ENCODE data around the gene NKX1-1.

NKX1-1 gene

GRCh38 chr4:1385373-1386340 lies 20.6 kb downstream of the NKX1-1 start:
- FAIRE-seq, result no peak
- DNase-seq (ENCODE audit: insufficient read length, low spot score), result no peak
- no peak for TF ChIP-seq CTCF (IDR thresholded peaks at IDR 0.05; ENCODE audit: insufficient read depth, missing control alignments)

- DNase-seq (ENCODE audit: insufficient read length, low spot score), result no peak
- TF ChIP-seq CTCF (IDR thresholded peaks at IDR 0.05; ENCODE audit: insufficient read depth, missing control alignments), result no peak
- FAIRE-seq, result no peak
These were observed 21.4 kb downstream of the NKX1-1 start for GRCh38 chr4:1384675-1385372.

- TF ChIP-seq CTCF (IDR thresholded peaks at IDR 0.05; ENCODE audit: insufficient read depth, missing control alignments), result no peak
- FAIRE-seq (no peak), DNase-seq (ENCODE audit: insufficient read length, low spot score) (no peak)
These were observed 22.3 kb downstream of the NKX1-1 start for GRCh38 chr4:1383728-1384591.

DNA sequence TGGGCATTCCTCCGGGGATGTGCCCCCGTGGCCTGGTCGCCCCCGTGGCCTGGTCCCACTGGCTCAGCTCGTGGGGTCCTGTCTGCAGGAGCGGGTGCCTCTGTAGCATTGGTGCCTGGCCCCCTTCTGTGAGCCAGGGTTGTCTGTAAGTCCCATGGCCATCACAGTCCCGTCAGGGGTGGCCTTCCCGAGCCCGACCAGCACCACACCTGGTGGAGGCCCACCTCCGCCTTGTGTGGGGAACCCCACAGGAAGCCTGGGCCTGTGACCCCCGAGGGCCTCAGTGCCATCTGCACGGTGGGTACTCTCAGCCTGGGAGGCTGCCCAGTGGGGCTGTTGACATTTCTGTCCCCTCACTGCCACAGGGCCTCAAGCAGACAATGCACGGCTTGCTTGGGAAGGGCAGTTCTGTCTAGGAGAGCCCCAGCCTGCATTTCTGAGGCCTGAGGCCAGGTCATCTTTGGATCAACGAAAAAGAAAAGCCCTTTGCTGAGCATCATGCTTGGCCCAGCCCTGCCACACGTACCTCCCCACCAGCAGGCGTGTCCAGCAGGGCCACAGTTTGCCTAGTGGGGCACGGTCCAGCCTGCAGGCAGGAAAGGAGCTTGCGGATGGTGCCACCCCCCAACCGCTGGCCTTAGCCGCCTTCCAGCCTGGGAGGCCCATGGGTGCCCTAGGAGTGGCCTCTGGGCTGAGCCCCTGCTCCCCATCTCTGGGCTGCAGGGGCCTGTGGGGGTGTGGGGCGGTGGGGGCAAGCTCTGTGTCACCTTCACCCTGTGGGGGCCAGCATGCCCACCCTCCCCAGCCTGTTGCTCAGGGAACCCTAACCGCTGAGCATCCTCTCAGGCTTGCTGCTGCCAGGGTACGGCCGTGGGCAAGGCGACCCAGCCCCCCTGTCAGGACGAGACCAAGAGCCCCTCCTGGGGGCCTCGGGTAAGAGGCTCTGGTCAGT lies 23.2 kb downstream of the NKX1-1 start:
- FAIRE-seq, result no peak
- TF ChIP-seq CTCF (IDR thresholded peaks at IDR 0.05; ENCODE audit: insufficient read depth, missing control alignments), result no peak
- DNase-seq (ENCODE audit: insufficient read length, low spot score), result no peak

GRCh38 chr4:1381944-1382541 lies 24.2 kb downstream of the NKX1-1 start:
- TF ChIP-seq CTCF (IDR thresholded peaks at IDR 0.05; ENCODE audit: insufficient read depth, missing control alignments), result no peak
- DNase-seq (ENCODE audit: insufficient read length, low spot score), result no peak

DNA sequence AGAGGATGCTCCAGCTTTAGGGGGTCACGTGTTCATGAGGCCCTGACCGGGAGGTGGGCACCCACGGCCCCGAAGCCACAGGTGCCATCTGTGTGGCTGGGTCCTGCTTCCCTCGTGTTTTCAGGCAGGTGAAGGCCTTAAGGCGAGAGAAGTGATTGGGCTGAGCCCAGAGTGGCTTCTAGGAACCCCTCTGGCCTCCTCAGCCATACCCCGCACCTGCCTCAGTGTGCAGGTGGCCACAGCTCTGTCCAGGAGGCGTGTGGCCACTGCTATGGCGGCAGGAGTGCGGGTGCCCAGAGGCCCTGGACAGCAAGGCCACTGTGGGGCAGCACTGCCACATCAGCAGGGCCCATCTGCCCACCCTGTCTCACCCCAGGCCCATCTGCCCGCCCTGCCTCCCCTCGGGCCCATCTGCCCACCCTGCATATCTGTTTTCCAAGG lies 25.0 kb downstream of the NKX1-1 start:
- no peak for TF ChIP-seq CTCF (IDR thresholded peaks at IDR 0.05; ENCODE audit: insufficient read depth, missing control alignments)
- no peak for FAIRE-seq
- no peak for DNase-seq (ENCODE audit: insufficient read length, low spot score)

More at GRCh38 chr4:1381944-1382541, 24.2 kb downstream of the NKX1-1 start:
- FAIRE-seq, result no peak
